ENCODE data around the gene SPDYE1.
"Not testable (repeated sequence)": the region's sequence is repeated elsewhere in the genome, so short reads cannot be mapped to it uniquely, and the experiment has no call there.

The SPDYE1 gene

GRCh38 chr7:44031319-44031718 is 33.6 kb downstream of the SPDYE1 start:
- H3K36me3 ChIP-seq (ENCODE audit: insufficient read depth); H3K4me3 ChIP-seq (IDR thresholded peaks at IDR 0.05; ENCODE audit: insufficient read depth, low read depth, low read length); H3K9ac ChIP-seq; H3K27ac ChIP-seq; H3K79me2 ChIP-seq (ENCODE audit: insufficient read depth, low read depth); H3K4me1 ChIP-seq (ENCODE audit: low read depth, poor library complexity, severe bottlenecking); H3K4me2 ChIP-seq; H4K20me1 ChIP-seq (ENCODE audit: insufficient read depth); H3K27me3 ChIP-seq (ENCODE audit: insufficient read depth, low read depth); H2AFZ ChIP-seq (ENCODE audit: low read depth): not testable (repeated sequence)

- H2AFZ ChIP-seq (ENCODE audit: low read depth); H3K27me3 ChIP-seq (ENCODE audit: insufficient read depth, low read depth); H3K27ac ChIP-seq; H3K4me1 ChIP-seq (ENCODE audit: low read depth, poor library complexity, severe bottlenecking); H3K36me3 ChIP-seq (ENCODE audit: insufficient read depth); H4K20me1 ChIP-seq (ENCODE audit: insufficient read depth); H3K9ac ChIP-seq; H3K4me3 ChIP-seq (IDR thresholded peaks at IDR 0.05; ENCODE audit: insufficient read depth, low read depth, low read length); H3K79me2 ChIP-seq (ENCODE audit: insufficient read depth, low read depth); H3K4me2 ChIP-seq: not testable (repeated sequence)
Measured at GRCh38 chr7:44032031-44032430, 34.3 kb downstream of the SPDYE1 start.

GRCh38 chr7:44033971-44034844 is 36.5 kb downstream of the SPDYE1 start:
- H3K4me1 ChIP-seq (ENCODE audit: low read depth, poor library complexity, severe bottlenecking); H3K4me2 ChIP-seq; H2AFZ ChIP-seq (ENCODE audit: low read depth); H3K9ac ChIP-seq; H3K27me3 ChIP-seq (ENCODE audit: insufficient read depth, low read depth); H3K79me2 ChIP-seq (ENCODE audit: insufficient read depth, low read depth); H4K20me1 ChIP-seq (ENCODE audit: insufficient read depth); H3K27ac ChIP-seq; H3K4me3 ChIP-seq (IDR thresholded peaks at IDR 0.05; ENCODE audit: insufficient read depth, low read depth, low read length); H3K36me3 ChIP-seq (ENCODE audit: insufficient read depth): not testable (repeated sequence)

GRCh38 chr7:44036364-44036763 is 38.7 kb downstream of the SPDYE1 start:
- H2AFZ ChIP-seq (ENCODE audit: low read depth); H3K27me3 ChIP-seq (ENCODE audit: insufficient read depth, low read depth); H3K4me3 ChIP-seq (IDR thresholded peaks at IDR 0.05; ENCODE audit: insufficient read depth, low read depth, low read length); H3K27ac ChIP-seq; H3K4me2 ChIP-seq; H3K79me2 ChIP-seq (ENCODE audit: insufficient read depth, low read depth); H3K36me3 ChIP-seq (ENCODE audit: insufficient read depth); H3K4me1 ChIP-seq (ENCODE audit: low read depth, poor library complexity, severe bottlenecking); H3K9ac ChIP-seq; H4K20me1 ChIP-seq (ENCODE audit: insufficient read depth): not testable (repeated sequence)

GRCh38 chr7:44037951-44038350 is 40.3 kb downstream of the SPDYE1 start:
- H4K20me1 ChIP-seq (ENCODE audit: insufficient read depth); H3K4me3 ChIP-seq (IDR thresholded peaks at IDR 0.05; ENCODE audit: insufficient read depth, low read depth, low read length); H3K27ac ChIP-seq; H2AFZ ChIP-seq (ENCODE audit: low read depth); H3K36me3 ChIP-seq (ENCODE audit: insufficient read depth); H3K4me1 ChIP-seq (ENCODE audit: low read depth, poor library complexity, severe bottlenecking); H3K27me3 ChIP-seq (ENCODE audit: insufficient read depth, low read depth); H3K4me2 ChIP-seq; H3K9ac ChIP-seq; H3K79me2 ChIP-seq (ENCODE audit: insufficient read depth, low read depth): not testable (repeated sequence)

DNA sequence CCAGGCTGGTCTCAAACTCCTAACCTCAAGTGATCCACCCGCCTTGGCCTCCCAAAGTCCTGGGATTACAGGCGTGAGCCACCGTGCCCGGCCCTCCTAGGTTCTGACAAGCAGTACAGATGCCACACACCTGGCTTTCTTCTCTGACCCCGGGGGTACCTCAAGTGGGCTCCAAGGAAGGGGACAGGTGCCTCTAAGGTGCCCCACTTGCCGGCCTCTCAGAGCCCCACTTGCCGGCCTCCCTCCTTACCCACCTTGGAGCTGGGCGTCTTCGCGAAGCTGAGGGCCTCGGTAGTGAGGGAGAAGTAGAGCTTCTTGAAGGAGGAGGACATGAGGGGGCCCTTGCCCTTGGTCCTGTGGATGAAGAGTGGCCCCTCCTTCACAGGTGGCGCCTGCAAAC is 40.9 kb downstream of the SPDYE1 start:
- H2AFZ ChIP-seq (ENCODE audit: low read depth); H3K9ac ChIP-seq; H4K20me1 ChIP-seq (ENCODE audit: insufficient read depth); H3K36me3 ChIP-seq (ENCODE audit: insufficient read depth); H3K79me2 ChIP-seq (ENCODE audit: insufficient read depth, low read depth); H3K27ac ChIP-seq; H3K4me2 ChIP-seq; H3K4me1 ChIP-seq (ENCODE audit: low read depth, poor library complexity, severe bottlenecking); H3K4me3 ChIP-seq (IDR thresholded peaks at IDR 0.05; ENCODE audit: insufficient read depth, low read depth, low read length); H3K27me3 ChIP-seq (ENCODE audit: insufficient read depth, low read depth): not testable (repeated sequence)

DNA sequence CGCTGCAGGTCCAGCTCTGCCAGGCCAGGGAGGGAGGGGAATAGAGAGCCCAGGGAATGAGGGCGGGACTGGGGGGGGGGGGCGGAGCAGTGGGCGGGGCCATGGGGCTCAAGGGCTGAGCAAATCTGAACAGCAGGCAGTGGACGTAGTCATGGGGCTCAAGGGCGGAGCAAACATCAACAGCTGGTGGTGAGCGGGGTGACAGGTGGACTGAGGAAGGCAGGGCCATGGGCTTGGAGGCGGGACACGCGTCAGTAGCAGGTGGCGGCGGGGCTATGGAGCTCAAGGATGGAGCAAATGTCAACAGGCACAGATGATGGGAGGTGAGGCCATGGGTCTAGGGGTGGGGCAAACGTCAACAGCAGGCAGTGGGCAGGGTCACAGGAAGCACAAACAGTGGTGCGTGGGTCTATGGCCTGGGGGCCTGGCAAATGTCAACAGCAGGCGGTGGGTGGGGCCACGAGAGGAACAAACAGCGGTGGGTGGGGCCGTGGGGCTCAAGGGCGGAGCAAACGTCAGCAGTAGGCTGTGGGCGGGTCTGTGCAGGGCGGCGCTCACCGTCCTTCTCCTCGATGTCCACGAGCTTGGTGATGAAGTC is 41.4 kb downstream of the SPDYE1 start:
- H3K4me3 ChIP-seq (IDR thresholded peaks at IDR 0.05; ENCODE audit: insufficient read depth, low read depth, low read length); H3K27ac ChIP-seq; H3K4me1 ChIP-seq (ENCODE audit: low read depth, poor library complexity, severe bottlenecking); H3K27me3 ChIP-seq (ENCODE audit: insufficient read depth, low read depth); H3K36me3 ChIP-seq (ENCODE audit: insufficient read depth); H3K79me2 ChIP-seq (ENCODE audit: insufficient read depth, low read depth); H2AFZ ChIP-seq (ENCODE audit: low read depth); H4K20me1 ChIP-seq (ENCODE audit: insufficient read depth); H3K9ac ChIP-seq: not testable (repeated sequence)
- H3K4me2 ChIP-seq, result peak overlapping the region; percentile 41; the same call in 1 of the 2 replicates

GRCh38 chr7:44039800-44040492 is 42.2 kb downstream of the SPDYE1 start:
- peak overlapping the region; percentile 58 for H3K27ac ChIP-seq
- peak overlapping the region; percentile 36; the same call in 1 of the 2 replicates for H3K4me2 ChIP-seq
- H4K20me1 ChIP-seq (ENCODE audit: insufficient read depth); H3K79me2 ChIP-seq (ENCODE audit: insufficient read depth, low read depth); H3K4me1 ChIP-seq (ENCODE audit: low read depth, poor library complexity, severe bottlenecking); H2AFZ ChIP-seq (ENCODE audit: low read depth); H3K27me3 ChIP-seq (ENCODE audit: insufficient read depth, low read depth); H3K4me3 ChIP-seq (IDR thresholded peaks at IDR 0.05; ENCODE audit: insufficient read depth, low read depth, low read length); H3K36me3 ChIP-seq (ENCODE audit: insufficient read depth): not testable (repeated sequence)
- H3K9ac ChIP-seq, result peak overlapping the region; percentile 59; the same call in 1 of the 2 replicates
